GM18858 (cell line): Measurements from ENCODE around the gene TTC28.
"Not testable (repeated sequence)": the region's sequence is repeated elsewhere in the genome, so short reads cannot be mapped to it uniquely, and the experiment has no call there.

Experiments
- ATAC-seq: cut with Tn5 transposase; IDR thresholded peaks from one replicate; pipeline ENCODE4 v1.9.1; 2021; ENCODE audit not compliant: unreplicated experiment

The TTC28 gene

GRCh38 chr22:28497188-28497587 is 182.5 kb downstream of the TTC28 start:
- no peak for ATAC-seq

DNA sequence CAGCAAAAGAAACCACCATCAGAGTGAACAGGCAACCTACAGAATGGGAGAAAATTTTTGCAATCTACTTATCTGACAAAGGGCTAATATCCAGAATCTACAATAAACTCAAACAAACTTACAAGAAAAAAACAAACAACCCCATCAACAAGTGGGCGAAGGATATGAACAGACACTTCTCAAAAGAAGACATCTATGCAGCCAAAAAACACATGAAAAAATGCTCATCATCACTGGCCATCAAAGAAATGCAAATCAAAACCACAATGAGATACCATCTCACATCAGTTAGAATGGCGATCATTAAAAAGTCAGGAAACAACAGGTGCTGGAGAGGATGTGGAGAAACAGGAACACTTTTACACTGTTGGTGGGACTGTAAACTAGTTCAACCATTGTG is 188.4 kb downstream of the TTC28 start:
- not testable (repeated sequence) for ATAC-seq

GRCh38 chr22:28488825-28489224 is 190.8 kb downstream of the TTC28 start:
- no peak for ATAC-seq

- ATAC-seq = no peak
Observed at GRCh38 chr22:28484662-28485061, 195.0 kb downstream of the TTC28 start.

DNA sequence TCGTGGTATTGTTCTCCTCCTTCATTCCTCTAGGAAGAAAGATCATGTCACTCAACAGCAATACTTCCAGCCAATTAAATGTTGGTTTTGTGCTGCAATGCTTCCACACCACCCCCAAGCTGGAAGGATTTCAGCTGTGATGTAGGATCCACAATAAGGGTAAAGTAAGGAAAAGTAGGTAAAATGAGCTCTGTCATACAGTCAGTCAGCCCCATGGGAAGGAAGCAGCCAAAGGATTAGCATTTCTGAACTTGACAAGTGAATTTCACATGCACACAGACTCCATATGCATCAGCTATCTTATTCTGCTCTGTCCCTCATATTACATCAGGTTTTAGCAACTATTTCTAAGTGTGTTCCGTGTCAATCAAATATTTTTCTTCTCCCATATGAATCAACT is 197.9 kb downstream of the TTC28 start:
- ATAC-seq = no peak

- no peak for ATAC-seq
Observed at GRCh38 chr22:28480000-28480715, 199.5 kb downstream of the TTC28 start.

GRCh38 chr22:28478564-28478963 is 201.1 kb downstream of the TTC28 start:
- no peak for ATAC-seq

DNA sequence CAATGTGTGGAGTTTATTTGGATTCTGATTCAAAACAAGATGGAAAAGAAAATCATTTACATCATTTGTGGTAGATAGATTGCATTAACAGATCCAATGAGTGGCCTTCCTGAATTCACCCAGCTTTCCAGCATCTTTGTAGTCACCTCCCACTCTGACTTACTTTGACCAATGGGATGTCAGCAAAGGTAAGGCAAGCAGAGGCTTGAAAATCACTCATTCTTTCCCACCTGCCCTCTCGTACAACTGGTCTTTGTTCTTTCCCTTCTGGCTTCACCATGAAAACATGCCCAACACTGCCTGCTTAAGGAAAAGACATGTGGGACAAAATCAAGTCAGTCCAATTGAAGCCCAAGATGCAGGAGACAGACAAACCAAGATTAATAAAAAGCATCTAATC is 202.1 kb downstream of the TTC28 start:
- ATAC-seq = no peak

- no peak for ATAC-seq
Observed at GRCh38 chr22:28474330-28474729, 205.3 kb downstream of the TTC28 start.

GRCh38 chr22:28473258-28473657 is 206.4 kb downstream of the TTC28 start:
- ATAC-seq = no peak

DNA sequence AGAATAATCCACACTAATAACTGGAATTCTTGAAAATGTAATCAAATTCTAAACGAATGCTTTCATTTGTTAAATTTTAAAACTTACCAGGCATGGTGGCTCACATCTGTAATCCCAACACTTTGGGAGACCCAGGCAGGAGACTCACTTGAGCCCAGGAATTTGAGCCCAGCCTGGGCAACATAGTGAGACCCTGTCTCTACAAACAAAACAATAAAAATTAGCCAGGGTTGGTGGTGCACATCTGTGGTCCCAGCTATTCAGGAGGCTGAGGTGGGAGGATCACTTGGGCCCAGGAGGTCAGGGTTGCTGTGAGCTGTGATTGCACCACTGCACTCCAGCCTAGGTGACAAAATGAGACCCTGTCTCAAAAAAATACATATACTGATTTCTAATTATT is 212.6 kb downstream of the TTC28 start:
- ATAC-seq = not testable (repeated sequence)

GRCh38 chr22:28466399-28466798 is 213.2 kb downstream of the TTC28 start:
- no peak for ATAC-seq

DNA sequence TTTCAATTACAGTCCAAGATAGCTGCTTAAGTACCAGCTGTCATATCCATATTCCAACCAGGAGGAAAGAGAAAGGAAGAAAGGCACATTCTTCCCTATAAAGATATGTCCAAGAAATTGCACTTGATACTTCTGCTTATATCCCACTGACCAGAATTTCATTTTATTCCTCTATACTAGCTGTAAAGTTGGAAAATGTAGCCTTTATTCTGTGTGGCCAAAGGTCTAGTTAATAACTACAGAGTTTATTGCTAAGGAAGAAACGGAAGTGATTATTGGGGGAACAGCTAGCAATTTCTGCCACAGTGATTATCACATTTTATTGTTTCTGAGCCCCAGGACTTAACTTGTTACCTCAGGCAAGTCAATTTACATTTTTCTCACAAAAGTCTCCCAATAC is 213.8 kb downstream of the TTC28 start:
- ATAC-seq = no peak

- no peak for ATAC-seq
Observed at GRCh38 chr22:28464127-28464526, 215.5 kb downstream of the TTC28 start.

- not testable (repeated sequence) for ATAC-seq
Observed at GRCh38 chr22:28463408-28463807, 216.2 kb downstream of the TTC28 start.

GRCh38 chr22:28462901-28463300 is 216.7 kb downstream of the TTC28 start:
- no peak for ATAC-seq

- ATAC-seq = no peak
Observed at GRCh38 chr22:28462041-28462440, 217.6 kb downstream of the TTC28 start.

DNA sequence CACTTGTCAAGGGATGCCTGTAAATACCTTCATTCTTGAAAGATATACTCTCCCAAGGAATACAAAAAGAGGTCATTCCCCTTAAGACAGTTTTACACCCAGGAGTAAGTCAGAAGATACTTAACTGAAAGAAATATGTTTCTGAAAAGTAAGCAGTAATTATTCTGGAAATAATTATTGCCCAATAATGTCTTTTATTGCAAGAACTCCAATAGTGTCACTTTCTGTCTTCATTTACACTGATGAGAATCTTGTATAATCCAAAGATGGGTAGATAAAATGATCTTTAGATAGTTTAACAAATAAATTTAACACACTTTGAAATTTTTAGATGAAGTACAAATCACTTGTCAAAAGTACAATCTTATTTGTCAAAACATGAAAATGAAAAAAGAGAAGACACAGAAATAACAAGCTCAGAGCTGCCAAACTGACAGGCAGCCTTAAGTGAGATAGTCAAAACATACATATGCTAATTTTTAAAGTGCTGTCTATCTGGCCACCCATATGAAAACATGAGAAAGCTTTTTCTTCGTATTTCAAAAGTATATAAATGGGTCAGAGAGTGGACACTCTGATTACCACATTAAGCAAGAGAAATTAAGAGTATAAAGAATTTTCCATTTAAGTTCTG is 225.1 kb downstream of the TTC28 start:
- ATAC-seq = no peak

- ATAC-seq = no peak
Observed at GRCh38 chr22:28450109-28450508, 229.5 kb downstream of the TTC28 start.

DNA sequence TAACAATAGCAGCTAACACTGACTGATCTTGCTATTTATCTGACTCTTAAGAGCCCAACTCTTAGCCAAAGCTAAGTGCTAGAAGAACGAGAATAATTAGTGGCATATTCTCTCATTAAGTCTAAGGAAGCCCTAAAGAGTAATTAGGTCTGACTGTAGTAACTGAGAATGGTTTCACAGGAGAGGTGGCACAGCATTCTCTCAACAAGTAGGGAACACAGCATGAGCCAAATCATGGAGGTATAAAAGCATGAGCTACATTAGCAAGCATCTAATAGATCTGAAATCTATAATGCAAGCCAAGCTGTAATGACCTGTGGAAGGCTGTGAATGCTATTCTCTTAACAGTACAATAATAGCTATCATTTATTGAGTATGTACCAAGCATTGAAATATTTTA is 230.6 kb downstream of the TTC28 start:
- no peak for ATAC-seq

DNA sequence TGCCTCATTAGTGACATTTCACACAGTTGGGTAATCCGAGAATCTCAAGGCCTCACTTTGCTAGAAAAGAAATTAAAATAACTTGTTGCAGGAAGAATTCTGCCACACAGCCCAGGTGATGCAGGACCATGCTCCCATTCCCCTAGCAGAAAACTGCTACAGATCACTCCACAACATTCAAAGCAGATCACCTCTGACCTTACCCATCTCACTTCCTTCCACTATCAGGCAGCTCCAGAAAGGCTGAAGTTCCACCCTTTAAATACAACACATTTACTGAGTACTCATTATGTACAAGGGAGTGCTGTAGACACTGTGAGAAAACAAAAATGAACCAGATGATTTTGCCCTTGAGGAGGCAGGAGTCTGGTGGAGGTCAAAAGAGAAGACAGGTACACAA is 231.0 kb downstream of the TTC28 start:
- no peak for ATAC-seq

GRCh38 chr22:28444659-28445058 is 235.0 kb downstream of the TTC28 start:
- ATAC-seq = no peak

DNA sequence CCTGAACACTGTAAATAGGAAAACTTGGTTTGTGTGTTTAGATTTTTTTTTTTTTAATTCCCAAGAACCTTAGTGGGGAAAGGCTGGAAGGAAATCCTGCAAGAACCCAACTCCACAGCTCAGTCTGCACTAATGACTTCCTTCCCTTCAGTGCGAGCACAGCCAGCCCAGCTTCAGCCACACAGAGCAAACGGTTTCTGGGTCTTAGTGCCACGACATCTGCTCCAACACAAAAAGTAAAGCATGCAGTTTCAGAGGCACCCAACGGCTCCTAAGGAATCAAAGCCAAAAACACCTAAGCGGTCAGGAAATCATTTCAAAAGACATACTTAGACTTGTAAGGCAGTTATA is 236.1 kb downstream of the TTC28 start:
- no peak for ATAC-seq
